HG03064 (cell line): ENCODE measurements around the gene FBXL4.

Experiments used
- ATAC-seq: cut with Tn5 transposase; IDR thresholded peaks from one replicate; pipeline ENCODE4 v1.9.1; 2021; ENCODE audit warnings: low read depth; ENCODE audit not compliant: unreplicated experiment

The FBXL4 gene

DNA sequence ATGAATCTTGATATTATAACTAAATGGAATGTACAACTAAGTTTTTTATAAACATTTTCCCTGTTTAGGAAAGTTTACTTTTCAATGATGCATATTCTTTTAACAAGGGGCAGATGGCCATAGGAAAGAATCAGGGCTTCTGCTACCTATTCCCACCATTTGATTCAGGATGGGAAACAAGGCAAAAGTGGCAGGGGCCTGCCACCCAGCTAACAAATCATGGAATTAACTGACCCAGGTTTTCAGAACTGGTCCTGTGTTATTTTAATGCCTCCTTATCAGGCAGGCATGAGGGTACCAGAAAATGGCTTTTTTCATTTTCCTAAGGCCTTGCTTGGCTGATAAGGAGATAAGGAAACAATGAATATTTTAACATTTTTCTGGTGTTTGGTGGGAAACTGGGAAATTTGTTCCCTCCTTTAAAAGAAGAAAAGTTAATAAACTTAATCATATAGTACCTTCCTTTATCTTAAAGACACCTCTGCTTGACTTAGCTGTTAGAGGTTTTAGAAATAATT, 106.7 kb downstream of the FBXL4 start:
- no peak for ATAC-seq

DNA sequence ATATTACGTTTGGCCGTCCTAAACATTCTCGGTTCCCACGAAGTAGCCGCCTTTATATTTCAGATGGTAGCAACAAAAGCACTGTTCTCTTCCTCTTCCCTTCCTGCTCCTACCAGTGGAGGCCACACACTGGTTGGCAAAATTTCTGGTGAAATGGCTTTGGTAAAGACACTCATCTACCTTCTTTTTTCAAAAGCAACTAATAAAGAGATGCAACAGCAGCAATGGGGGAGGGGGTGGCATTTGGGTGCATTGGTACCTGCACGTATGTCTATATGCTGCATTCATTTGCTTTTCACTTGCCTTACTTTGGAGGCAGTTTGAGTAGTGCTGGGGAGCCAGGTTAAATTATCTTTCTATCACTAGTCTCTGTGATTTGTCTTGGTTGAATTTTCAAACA, 107.4 kb downstream of the FBXL4 start:
- no peak for ATAC-seq

DNA sequence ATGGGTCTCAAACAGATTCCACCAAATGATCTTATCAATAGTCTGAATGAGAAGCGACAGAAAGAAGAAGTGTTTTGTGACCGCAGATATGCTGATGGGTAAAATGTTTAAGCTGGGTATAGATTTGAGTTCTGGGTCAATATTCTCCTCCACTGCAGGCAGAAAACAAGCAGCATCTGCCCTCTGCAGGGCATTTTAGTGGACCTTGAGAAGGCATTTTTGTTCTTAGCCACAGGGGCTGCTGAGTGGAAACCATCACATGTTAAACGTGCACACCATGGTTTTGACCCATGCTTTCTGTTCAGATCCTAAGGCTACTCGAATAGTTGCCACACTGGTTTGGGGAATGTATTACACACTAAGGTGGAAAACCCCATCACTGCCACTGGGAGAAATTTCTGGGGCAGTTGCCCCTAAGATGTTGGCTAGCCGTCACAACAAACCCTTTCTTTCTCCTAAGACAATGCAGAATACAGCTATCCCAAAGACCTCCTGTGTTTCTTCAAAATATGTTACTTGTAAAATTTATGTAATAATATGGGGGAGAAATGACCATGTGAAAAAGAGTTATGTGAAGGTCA, 107.9 kb downstream of the FBXL4 start:
- no peak for ATAC-seq

DNA sequence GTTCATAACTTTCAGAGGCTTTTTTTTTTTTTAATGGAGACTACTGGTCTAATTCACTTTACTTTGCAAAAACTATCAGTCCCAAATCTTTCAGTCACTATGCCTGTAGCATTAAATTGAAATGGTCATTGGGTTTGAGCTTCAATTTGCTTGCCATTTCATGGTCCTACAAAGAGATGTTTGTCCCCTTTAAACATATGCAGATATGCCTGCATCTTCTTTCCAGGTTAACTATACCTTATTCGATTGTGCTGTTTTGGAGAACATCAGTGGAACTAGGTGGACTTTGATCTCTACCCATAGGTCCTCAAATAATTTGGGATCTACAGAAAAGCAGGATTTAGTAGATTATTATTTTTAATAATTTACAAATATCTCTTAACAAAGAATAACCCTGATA, 108.8 kb downstream of the FBXL4 start:
- ATAC-seq, result no peak

DNA sequence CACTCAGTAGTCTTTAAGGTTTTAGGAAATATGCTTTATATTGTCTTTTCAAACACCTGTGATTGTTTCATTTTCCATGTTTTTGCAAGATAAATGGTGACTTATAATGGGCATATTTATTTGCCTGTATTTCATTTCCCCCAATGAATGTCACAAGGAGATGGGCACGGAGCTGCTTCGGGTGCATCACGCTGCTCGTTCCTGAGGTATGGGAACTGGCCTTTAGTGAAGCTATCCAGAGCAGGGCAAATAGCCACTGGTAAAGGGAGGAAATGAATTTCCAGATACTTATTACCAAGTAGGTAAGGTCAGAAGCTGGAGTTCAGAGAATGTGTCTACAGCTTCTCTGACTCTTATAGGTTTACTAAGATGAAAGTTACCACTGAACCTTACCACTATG, 109.7 kb downstream of the FBXL4 start:
- ATAC-seq, result no peak

DNA sequence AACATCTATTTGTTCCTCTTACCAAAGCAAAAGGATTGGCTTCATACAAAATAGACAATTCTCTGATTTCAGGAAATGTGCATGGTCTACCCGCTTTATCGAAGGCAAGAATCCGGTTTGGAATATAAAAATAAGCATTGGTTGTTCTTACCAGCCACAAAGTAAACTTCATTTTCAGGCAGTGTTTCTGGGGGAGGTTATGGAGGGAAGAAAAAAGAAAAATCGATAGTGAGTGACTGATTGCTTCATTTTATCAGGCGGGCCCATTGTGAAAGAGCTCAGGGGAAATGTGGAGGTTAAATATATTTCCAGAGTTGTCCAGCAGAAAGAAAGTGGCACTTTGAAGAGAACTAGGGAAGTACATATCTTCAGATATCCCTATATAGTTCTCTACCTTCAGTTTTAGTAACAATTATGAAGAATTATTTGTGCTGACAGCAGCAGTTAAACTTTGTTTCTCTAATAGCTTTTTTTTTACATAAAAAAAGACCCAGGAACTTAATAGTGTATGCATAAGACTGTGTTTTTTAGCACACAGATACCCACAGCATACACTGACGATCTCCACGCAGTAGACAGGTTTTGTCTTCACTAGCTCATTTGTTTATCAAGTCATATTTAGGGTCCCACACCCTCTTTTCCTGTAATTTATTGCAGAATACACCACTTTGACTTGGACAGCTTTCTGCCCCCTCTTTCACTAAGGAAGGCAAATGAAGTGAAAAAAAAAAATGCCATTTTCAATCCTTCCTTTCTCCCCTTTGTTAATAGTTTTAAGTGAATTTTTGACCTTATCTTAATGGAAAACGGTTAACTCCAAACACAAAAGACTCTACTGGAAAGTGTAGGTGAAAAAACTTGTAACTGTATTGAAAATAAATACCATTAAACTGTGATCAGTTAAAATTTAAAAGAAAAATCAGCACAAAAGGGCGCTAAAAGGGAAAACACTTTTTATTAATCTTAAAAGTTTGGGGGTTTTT, 110.5 kb downstream of the FBXL4 start:
- ATAC-seq, result no peak

DNA sequence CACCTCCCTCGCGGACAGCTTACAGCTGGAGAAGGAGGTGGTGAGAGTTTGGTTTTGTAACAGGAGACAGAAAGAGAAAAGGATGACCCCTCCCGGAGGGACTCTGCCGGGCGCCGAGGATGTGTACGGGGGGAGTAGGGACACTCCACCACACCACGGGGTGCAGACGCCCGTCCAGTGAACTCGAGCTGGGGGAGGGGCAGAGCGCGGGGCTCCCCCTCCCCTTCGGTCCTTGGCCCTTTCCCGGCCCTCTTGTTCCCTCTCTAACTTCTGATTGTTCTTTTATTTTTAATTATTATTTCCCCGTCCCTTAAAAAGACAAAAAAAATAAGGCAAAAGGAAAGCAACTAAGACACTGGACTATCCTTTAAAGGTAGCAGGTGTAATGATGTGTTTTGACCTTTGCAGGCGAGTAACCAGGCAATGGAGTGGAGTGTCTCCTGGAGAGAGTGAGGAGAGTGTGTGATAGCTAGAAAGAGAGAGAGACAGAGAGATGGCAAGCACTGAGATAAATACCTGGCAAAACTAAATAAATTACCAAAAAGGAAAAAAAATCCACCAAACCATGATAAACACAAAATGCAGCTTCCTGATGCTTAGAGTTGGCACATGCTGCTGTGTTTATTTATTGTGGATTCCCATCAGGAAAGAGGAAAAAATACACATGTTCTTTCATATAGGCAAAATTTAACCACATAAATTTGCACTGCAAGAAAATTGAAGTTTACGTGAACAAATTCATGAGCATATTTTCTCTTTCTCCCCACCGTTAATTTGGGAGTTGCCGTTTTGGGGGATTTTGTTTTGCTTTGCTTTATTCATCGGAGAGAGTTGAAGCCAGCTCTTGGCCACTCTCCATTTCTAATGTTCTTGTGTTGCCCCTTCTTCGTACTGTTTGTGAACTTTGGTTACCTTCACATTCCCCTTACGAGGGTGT, 111.5 kb downstream of the FBXL4 start:
- no peak for ATAC-seq

DNA sequence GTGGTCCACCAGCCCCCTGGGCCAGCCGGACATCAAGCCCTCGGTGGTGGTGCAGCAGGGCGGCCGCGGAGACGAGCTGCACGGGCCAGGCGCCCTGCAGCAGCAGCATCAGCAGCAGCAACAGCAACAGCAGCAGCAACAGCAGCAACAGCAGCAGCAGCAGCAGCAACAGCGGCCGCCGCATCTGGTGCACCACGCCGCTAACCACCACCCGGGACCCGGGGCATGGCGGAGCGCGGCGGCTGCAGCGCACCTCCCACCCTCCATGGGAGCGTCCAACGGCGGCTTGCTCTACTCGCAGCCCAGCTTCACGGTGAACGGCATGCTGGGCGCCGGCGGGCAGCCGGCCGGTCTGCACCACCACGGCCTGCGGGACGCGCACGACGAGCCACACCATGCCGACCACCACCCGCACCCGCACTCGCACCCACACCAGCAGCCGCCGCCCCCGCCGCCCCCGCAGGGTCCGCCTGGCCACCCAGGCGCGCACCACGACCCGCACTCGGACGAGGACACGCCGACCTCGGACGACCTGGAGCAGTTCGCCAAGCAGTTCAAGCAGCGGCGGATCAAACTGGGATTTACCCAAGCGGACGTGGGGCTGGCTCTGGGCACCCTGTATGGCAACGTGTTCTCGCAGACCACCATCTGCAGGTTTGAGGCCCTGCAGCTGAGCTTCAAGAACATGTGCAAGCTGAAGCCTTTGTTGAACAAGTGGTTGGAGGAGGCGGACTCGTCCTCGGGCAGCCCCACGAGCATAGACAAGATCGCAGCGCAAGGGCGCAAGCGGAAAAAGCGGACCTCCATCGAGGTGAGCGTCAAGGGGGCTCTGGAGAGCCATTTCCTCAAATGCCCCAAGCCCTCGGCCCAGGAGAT, 112.4 kb downstream of the FBXL4 start:
- no peak for ATAC-seq

DNA sequence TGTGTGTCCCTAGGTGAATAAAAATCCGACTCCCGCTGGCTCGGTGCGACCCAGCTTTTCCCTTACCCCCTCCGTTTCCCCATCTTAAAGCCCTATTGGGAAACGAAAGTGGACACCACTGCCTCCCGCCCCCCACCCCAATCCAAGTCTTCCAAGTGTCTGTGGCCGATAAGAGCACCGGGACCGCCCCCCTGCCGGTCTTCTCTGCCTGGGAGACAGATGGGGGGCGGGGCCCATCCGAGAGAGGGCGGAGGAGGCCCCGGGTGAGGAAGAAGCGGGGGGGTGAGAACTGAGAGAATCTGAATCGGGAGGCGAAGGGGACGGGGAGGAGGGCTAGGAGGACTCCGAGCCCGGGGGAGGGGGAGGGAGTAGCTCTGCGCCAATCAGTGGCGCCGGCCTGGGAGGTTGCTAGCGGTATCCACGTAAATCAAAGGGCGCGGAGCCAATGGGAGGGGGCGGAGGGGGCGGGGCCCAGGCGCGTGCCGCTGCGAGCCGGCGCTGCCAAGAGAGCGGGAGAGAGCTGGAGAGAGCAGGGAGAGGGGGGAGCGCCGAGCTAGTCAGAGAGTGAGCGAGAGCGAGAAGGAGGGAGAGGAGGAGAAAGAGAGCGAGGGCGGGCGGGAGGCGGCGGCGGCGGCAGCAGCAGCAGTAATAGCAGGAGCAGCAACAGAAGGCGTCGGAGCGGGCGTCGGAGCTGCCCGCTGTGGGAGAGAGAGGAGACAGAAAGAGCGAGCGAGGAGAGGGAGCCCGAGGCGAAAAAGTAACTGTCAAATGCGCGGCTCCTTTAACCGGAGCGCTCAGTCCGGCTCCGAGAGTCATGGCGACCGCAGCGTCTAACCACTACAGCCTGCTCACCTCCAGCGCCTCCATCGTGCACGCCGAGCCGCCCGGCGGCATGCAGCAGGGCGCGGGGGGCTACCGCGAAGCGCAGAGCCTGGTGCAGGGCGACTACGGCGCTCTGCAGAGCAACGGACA, 113.4 kb downstream of the FBXL4 start, which contains the start of gene POU3F2:
TSS of gene POU3F2 (plus strand) at position 515 of the 972 bp plus-strand sequence. CDS start at position 815, 300 bp downstream.
- peak; percentile 54 for ATAC-seq

DNA sequence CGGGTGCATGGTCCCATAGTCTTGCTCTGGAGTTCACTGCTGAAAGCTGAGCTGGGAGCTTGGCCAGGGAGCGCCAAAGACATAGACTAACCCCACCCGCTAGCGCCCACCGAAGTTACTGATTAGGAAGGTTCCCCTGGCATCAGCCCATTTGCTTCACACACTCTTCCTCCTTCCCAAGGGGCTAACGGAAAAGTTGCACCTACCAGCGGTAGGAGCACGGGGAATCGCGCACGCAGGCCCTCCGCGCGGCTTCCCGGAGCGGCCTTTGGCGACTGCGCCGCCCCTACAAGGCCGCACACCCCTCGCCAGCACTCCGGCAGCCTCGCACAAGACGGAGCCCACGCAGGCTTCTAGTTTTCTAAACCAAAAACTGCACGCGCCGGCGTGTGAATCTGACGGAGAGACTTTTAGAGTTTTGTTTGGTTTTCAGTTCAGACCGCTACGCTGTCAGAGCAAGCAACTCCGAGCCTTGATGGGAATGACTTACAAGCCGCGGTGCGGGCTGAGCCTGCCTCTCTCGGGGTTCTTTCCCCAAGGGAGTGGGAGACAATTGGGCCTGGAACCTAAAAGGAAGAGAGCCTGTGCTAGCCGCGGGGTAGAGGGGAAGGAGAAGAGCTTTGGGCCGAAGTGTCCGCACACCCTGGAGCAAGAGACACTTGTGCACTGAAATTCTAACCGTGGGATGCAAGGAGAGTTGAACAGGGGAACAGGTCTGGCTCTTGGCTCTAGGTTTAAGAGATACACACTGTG, 114.3 kb downstream of the FBXL4 start:
- no peak for ATAC-seq

DNA sequence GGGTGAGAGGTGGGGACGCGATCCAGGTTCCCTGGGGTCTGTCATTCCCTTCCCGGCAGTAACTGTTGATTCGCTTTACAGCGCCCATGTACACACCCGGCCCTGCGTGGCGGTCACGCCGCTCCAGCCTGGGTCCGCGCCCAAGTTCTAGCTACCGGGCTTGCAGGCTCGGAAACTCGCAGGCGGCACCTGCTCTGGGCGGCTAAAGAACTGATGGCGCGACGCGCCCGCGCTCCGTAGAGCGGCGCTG, 114.8 kb downstream of the FBXL4 start:
- ATAC-seq, result no peak

DNA sequence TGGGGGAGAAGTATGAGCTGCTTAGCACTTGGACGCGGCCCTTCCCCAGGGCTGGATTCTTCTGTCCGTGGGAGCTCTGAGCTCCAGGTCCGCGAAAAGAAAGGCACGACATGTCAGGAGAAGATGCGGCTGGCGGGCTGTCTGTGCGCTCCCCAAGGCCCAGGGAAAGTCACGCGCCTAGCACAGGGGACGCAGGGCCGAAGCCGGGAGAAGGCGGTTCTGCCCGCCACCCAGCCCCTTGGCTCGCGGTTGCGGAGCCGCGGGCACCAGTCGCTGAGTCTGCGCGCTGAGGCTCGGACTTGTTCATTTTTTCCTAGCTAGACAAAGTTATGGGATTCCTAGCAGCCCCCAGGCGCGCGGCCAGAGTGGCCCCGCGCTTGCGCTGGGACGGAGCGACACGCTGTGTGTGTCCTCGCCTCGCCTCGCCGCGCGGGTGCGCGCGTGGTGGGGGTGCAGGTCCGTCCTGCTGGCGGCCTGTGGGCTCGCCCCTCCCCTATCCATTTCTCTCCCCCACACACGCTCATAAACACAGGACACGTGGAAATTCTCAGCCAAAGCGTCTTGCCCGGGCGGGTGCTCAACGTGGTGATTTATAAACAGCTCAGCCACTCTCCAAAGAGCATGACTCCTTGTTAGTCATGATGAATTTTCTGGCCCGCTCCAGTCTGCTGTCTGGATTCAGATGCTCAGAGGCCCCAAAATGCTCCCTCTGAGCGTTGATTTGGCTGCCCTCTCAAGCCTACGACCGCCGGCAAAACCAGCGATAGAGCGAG, 115.3 kb downstream of the FBXL4 start:
- no peak for ATAC-seq

DNA sequence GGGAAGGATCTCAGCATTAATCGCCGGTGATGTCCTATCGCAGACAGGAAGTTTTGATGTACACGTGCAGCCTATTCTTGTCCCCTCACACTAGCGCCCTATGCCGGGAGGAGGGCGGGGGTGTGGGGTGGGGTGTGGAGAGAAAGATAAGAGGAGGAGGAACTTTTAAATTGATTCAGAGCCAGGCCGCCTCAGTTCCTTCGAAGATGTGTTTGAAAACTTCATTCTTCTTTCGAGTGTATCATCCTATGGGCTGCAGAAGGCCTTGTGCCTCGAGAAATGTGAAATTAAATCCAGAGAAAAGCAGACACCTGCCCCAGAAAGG, 115.8 kb downstream of the FBXL4 start:
- no peak for ATAC-seq

DNA sequence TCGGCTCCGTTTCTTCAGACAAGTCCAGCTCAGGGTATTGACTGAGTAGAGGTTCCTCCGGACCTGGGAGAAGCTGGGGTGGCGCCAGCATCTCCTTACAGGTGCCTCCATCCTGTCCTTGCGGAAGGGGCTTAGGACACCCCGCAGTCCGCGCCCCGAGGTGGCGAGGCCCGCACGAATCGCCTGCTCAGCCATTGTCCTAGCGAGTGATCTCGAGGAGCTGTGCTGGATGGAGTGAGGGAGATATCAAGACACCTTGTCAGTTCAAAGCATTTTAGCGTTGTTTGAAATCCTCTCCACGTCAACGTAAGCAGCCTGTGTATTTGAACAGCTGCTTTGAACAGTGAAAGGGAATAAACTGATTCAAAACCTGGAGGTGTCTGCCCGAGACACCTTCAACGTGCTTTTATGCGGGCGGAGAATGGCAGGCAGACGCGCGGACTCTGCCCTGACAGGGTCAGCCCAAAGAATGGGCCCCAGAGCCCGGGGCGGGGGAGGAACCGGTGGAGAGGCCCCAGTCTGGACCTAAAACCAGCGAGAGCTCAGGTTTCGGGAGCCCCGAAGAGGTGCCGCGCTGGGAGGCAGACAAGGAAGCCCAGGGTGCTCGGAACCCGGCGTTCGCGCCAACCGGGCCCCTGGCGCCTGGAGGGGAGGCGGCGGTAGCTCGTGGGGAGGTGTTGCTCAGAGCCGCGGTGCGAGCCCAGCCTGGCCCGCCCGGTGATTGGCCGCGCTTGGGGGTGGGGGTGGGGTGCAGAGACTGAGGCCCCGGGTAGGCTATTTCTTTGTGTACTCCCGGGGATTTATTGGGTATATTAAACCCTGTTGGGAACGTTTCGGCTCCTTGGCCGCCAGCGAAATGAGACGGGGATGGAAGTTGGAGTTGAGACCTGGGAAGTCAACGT, 116.4 kb downstream of the FBXL4 start:
- no peak for ATAC-seq

DNA sequence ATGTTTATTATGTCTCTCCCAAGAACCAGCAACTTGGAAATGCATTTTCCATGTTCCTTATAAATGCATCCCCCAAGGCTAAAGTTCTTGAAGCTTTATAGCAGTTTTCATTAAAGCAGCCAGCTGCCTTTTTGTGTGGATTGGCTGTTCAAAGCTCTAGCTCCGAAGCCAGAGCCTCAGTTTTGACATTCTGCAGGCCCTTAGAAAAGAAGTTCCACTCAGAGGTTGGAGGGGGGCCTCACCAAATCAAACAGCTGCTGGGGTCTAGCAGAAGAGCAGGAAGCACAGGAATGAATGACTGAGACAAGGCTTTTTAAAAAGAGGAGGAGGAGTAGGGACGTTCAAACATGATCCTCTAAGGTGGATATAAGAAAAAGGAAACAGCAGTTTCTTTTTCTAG, 117.6 kb downstream of the FBXL4 start:
- no peak for ATAC-seq

DNA sequence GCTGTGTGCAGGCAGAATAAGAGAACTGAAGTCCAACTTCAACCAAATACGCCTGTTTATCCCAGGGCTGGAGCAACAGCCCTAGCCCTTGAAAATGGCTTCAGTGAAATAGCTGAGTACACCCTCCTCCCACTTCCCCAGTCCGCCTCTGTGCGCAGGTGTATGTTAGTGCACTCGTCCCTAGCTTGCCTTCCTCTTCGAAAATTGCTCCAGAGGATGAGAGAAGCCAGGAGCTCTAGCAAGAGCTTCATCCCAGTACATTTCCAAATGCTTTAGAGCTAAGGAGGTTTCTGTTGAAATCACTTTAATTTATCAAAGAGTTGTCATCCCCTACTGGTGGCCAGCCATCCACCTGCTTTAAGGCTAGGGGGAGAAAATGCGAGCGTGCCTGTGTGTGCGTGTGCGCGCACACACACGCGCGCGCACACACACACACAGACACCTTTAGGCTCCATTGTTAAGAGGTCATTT, 118.8 kb downstream of the FBXL4 start:
- no peak for ATAC-seq
